ENCODE data around the gene ACADS. TPM values are rescaled to one million over a fixed set of nuclear protein-coding genes. Genes with fewer than 3 reads are reported as not detected.

Gene ACADS
- total RNA-seq, 4 donors from 2014 or later, result 30.5 to 55.1 (median 40.3) TPM

- Histone ChIP-seq H3K9me3 (no peaks in the 10 kb centered on the region), H3K27ac (peak overlapping the region in 2 of 4 donors; percentile 20 to 27), H3K27me3 (no peaks in the 10 kb centered on the region), H3K4me1 (no peaks in the 10 kb centered on the region), H3K4me3 (no peak overlapping the region), H3K36me3 (peaks cover 0 to 54% of the 10 kb centered on the region in 2 donors)
- no peak for ATAC-seq
- WGBS, 2 donors (ENCODE audit: low coverage in 1 of 2), result 56 to 70% methylated on average over 6 of the region's 6 CpGs
- no peak for TF ChIP-seq EP300 (IDR thresholded peaks at IDR 0.05)
- peak; percentile 26 for TF ChIP-seq POLR2AphosphoS5 (IDR thresholded peaks at IDR 0.05)
Measured at GRCh38 chr12:120783197-120783596, 57.6 kb downstream of the ACADS start.

GRCh38 chr12:120784804-120785203 is 59.2 kb downstream of the ACADS start:
- no peaks in the 10 kb centered on the region for H3K27me3 ChIP-seq
- H3K4me1 ChIP-seq, result no peaks in the 10 kb centered on the region
- no peak overlapping the region for H3K27ac ChIP-seq
- peaks cover 0 to 47% of the 10 kb centered on the region in 2 donors for H3K36me3 ChIP-seq
- no peak overlapping the region for H3K4me3 ChIP-seq
- H3K9me3 ChIP-seq, result no peaks in the 10 kb centered on the region
- WGBS, 2 donors (ENCODE audit: low coverage in 1 of 2), result 88 to 94% methylated on average over 3 of the region's 3 CpGs
- no peak for ATAC-seq
- no peak for TF ChIP-seq POLR2AphosphoS5 (IDR thresholded peaks at IDR 0.05)
- TF ChIP-seq POLR2A (IDR thresholded peaks at IDR 0.05), result no peak
- no peak for TF ChIP-seq EP300 (IDR thresholded peaks at IDR 0.05)
- no peak for TF ChIP-seq CTCF (IDR thresholded peaks at IDR 0.05)

- no peaks in the 10 kb centered on the region for H3K27me3 ChIP-seq
- H3K9me3 ChIP-seq, result no peaks in the 10 kb centered on the region
- WGBS, 2 donors (ENCODE audit: low coverage in 1 of 2), result 82 to 96% methylated on average over 3 of the region's 3 CpGs
- peaks cover 0 to 27% of the 10 kb centered on the region in 2 donors for H3K36me3 ChIP-seq
- H3K4me3 ChIP-seq, result no peak overlapping the region
- ATAC-seq, result no peak
- peaks cover 0 to 9% (median 0%) of the 10 kb centered on the region in 3 donors for H3K4me1 ChIP-seq
- no peak overlapping the region for H3K27ac ChIP-seq
- TF ChIP-seq POLR2A (IDR thresholded peaks at IDR 0.05) (no peak), CTCF (IDR thresholded peaks at IDR 0.05) (no peak), POLR2AphosphoS5 (IDR thresholded peaks at IDR 0.05) (no peak), EP300 (IDR thresholded peaks at IDR 0.05) (no peak)
Measured at GRCh38 chr12:120787889-120788288, 62.3 kb downstream of the ACADS start.

Other genes with a start within 250 kb of the ACADS start
- 100 to 1,000 TPM; 179 to 271 (median 229) TPM for gene DYNLL1, start 229.7 kb upstream of the ACADS start, total RNA-seq
- 10 to 100 TPM; 19.3 to 27.6 (median 22.6) TPM for gene COQ5, start 196.7 kb upstream of the ACADS start, total RNA-seq
- gene RNF10, start 191.5 kb upstream of the ACADS start, total RNA-seq, result 100 to 1,000 TPM; 134 to 273 (median 161) TPM
- 10 to 100 TPM; 18.2 to 42.0 (median 27.6) TPM for gene POP5, start 144.4 kb upstream of the ACADS start, total RNA-seq
- gene CABP1, start 85.2 kb upstream of the ACADS start, total RNA-seq, result 1 to 10 TPM in 3 of 4 donors, under 1 TPM in 1; 0.81 to 3.0 (median 1.2) TPM
- 10 to 100 TPM; 41.5 to 82.3 (median 56.9) TPM for gene MLEC, start 38.7 kb upstream of the ACADS start, total RNA-seq
- 10 to 100 TPM; 21.8 to 33.3 (median 27.8) TPM for gene UNC119B, start 15.4 kb upstream of the ACADS start, total RNA-seq
- 10 to 100 TPM; 16.2 to 20.2 (median 19.0) TPM for gene SPPL3, start 178.5 kb downstream of the ACADS start, total RNA-seq